Measurements from ENCODE around the gene PTPRM. TPM values are rescaled to one million over a fixed set of nuclear protein-coding genes. Genes with fewer than 3 reads are reported as not detected.

PTPRM gene
- total and polyA plus RNA-seq, 2 of the 8 experiments (the other 6 are each of a cell fraction or from before 2014, with no cell fraction given) = 4.1 to 7.0 TPM

GRCh38 chr18:7749510-7749981 is 182.4 kb downstream of the PTPRM start (continued):
- TF ChIP-seq, protein P1, sequence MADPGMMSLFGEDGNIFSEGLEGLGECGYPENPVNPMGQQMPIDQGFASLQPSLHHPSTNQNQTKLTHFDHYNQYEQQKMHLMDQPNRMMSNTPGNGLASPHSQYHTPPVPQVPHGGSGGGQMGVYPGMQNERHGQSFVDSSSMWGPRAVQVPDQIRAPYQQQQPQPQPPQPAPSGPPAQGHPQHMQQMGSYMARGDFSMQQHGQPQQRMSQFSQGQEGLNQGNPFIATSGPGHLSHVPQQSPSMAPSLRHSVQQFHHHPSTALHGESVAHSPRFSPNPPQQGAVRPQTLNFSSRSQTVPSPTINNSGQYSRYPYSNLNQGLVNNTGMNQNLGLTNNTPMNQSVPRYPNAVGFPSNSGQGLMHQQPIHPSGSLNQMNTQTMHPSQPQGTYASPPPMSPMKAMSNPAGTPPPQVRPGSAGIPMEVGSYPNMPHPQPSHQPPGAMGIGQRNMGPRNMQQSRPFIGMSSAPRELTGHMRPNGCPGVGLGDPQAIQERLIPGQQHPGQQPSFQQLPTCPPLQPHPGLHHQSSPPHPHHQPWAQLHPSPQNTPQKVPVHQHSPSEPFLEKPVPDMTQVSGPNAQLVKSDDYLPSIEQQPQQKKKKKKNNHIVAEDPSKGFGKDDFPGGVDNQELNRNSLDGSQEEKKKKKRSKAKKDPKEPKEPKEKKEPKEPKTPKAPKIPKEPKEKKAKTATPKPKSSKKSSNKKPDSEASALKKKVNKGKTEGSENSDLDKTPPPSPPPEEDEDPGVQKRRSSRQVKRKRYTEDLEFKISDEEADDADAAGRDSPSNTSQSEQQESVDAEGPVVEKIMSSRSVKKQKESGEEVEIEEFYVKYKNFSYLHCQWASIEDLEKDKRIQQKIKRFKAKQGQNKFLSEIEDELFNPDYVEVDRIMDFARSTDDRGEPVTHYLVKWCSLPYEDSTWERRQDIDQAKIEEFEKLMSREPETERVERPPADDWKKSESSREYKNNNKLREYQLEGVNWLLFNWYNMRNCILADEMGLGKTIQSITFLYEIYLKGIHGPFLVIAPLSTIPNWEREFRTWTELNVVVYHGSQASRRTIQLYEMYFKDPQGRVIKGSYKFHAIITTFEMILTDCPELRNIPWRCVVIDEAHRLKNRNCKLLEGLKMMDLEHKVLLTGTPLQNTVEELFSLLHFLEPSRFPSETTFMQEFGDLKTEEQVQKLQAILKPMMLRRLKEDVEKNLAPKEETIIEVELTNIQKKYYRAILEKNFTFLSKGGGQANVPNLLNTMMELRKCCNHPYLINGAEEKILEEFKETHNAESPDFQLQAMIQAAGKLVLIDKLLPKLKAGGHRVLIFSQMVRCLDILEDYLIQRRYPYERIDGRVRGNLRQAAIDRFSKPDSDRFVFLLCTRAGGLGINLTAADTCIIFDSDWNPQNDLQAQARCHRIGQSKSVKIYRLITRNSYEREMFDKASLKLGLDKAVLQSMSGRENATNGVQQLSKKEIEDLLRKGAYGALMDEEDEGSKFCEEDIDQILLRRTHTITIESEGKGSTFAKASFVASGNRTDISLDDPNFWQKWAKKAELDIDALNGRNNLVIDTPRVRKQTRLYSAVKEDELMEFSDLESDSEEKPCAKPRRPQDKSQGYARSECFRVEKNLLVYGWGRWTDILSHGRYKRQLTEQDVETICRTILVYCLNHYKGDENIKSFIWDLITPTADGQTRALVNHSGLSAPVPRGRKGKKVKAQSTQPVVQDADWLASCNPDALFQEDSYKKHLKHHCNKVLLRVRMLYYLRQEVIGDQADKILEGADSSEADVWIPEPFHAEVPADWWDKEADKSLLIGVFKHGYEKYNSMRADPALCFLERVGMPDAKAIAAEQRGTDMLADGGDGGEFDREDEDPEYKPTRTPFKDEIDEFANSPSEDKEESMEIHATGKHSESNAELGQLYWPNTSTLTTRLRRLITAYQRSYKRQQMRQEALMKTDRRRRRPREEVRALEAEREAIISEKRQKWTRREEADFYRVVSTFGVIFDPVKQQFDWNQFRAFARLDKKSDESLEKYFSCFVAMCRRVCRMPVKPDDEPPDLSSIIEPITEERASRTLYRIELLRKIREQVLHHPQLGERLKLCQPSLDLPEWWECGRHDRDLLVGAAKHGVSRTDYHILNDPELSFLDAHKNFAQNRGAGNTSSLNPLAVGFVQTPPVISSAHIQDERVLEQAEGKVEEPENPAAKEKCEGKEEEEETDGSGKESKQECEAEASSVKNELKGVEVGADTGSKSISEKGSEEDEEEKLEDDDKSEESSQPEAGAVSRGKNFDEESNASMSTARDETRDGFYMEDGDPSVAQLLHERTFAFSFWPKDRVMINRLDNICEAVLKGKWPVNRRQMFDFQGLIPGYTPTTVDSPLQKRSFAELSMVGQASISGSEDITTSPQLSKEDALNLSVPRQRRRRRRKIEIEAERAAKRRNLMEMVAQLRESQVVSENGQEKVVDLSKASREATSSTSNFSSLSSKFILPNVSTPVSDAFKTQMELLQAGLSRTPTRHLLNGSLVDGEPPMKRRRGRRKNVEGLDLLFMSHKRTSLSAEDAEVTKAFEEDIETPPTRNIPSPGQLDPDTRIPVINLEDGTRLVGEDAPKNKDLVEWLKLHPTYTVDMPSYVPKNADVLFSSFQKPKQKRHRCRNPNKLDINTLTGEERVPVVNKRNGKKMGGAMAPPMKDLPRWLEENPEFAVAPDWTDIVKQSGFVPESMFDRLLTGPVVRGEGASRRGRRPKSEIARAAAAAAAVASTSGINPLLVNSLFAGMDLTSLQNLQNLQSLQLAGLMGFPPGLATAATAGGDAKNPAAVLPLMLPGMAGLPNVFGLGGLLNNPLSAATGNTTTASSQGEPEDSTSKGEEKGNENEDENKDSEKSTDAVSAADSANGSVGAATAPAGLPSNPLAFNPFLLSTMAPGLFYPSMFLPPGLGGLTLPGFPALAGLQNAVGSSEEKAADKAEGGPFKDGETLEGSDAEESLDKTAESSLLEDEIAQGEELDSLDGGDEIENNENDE (IDR thresholded peaks at IDR 0.05; ENCODE audit: insufficient replicate concordance, low read length) = no peak
- TF ChIP-seq GTF2F1 (IDR thresholded peaks at IDR 0.05; ENCODE audit: borderline replicate concordance, low read depth, low read length) (no peak), POU5F1 (IDR thresholded peaks at IDR 0.05; ENCODE audit: low read depth, low read length) (no peak), SUZ12 (IDR thresholded peaks at IDR 0.05; ENCODE audit: low read length) (no peak), FOSL1 (IDR thresholded peaks at IDR 0.05; ENCODE audit: insufficient read depth, low read depth, low read length) (no peak), SP4 (IDR thresholded peaks at IDR 0.05; ENCODE audit: low read length) (no peak), NANOG (IDR thresholded peaks at IDR 0.05; ENCODE audit: insufficient read depth, low read depth, low read length, poor library complexity, severe bottlenecking) (no peak), SIX5 (IDR thresholded peaks at IDR 0.05; ENCODE audit: low read depth, low read length) (no peak), KDM4A (IDR thresholded peaks at IDR 0.05; ENCODE audit: low read depth, low read length, severe bottlenecking) (no peak)
- TF ChIP-seq, protein P2, sequence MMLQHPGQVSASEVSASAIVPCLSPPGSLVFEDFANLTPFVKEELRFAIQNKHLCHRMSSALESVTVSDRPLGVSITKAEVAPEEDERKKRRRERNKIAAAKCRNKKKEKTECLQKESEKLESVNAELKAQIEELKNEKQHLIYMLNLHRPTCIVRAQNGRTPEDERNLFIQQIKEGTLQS (IDR thresholded peaks at IDR 0.05; ENCODE audit: insufficient read depth, low read depth, low read length) = no peak
